ENCODE data around the gene SHMT1.

DNA sequence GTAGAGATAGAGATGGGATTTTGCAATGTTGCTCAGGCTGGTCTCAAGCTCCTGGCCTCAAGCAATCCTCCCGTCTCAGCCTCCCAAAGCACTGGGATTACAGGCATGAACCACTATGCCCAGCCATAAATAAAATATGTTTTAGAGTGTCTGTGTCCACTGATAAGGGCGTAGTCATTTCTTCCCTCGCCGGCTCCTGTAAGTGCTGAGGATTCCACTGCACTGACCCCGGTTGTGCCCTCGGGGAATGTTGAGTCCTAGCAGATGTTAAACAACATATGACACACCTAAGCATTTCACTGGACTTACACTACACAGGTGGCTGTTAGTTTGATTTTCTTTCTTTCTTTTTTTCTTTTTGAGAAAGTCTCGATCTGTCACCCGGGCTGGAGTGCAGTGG lies 5.6 kb upstream of the SHMT1 start:
- TF ChIP-seq, protein P1, sequence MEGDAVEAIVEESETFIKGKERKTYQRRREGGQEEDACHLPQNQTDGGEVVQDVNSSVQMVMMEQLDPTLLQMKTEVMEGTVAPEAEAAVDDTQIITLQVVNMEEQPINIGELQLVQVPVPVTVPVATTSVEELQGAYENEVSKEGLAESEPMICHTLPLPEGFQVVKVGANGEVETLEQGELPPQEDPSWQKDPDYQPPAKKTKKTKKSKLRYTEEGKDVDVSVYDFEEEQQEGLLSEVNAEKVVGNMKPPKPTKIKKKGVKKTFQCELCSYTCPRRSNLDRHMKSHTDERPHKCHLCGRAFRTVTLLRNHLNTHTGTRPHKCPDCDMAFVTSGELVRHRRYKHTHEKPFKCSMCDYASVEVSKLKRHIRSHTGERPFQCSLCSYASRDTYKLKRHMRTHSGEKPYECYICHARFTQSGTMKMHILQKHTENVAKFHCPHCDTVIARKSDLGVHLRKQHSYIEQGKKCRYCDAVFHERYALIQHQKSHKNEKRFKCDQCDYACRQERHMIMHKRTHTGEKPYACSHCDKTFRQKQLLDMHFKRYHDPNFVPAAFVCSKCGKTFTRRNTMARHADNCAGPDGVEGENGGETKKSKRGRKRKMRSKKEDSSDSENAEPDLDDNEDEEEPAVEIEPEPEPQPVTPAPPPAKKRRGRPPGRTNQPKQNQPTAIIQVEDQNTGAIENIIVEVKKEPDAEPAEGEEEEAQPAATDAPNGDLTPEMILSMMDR (IDR thresholded peaks at IDR 0.05): no peak
- TF ChIP-seq POLR2A (IDR thresholded peaks at IDR 0.05): no peak
